ENCODE measurements around the gene GAL. TPM values are rescaled to one million over a fixed set of nuclear protein-coding genes. Genes with fewer than 3 reads are reported as not detected.

The GAL gene
- total RNA-seq, 2 donors from 2014 or later: not detected

DNA sequence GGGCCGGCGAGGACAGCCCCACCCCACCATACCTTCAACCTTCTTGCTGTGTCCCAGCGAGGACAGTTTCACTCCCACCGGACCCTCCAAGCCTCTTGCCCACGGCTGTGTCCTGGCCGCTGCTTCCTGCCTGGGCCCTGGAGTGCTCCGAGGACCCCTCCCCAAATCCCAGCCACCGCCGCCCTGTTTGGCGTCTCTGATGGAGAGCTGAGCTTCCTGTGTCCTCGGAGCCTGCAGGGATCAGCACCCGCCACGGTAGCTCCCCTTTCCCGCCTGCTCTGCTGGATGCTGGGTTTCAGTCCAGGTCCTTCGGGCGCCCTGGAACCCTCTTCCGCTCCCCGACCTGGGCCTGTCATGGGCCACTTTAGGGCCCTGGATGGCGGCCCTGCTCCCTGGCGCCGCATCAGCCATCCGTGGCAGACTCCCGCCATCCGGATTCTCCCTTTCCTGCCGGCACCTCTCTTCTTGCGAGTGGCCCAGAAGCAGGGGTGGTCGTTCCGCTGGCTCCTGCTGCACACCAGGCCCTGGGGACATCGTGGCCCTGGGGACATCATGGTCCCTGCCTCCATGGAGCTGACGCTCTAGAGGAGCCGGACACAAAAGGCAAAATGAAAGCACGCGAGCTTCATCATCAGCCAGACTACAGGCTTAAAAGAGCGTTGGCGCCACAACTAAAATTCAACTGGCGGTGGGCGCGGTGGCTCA is 34.3 kb upstream of the GAL start:
- DNase-seq (ENCODE audit: low spot score): no peak
- H3K36me3 ChIP-seq: no peaks in the 10 kb centered on the region
- no peak overlapping the region for H3K4me3 ChIP-seq
- no peak overlapping the region for H3K27ac ChIP-seq
- peaks cover 4 to 22% of the 10 kb centered on the region in 2 donors for H3K9me3 ChIP-seq
- H3K4me1 ChIP-seq: no peaks in the 10 kb centered on the region
- TF ChIP-seq CTCF (IDR thresholded peaks at IDR 0.05): no peak
- H3K27me3 ChIP-seq: no peaks in the 10 kb centered on the region

DNA sequence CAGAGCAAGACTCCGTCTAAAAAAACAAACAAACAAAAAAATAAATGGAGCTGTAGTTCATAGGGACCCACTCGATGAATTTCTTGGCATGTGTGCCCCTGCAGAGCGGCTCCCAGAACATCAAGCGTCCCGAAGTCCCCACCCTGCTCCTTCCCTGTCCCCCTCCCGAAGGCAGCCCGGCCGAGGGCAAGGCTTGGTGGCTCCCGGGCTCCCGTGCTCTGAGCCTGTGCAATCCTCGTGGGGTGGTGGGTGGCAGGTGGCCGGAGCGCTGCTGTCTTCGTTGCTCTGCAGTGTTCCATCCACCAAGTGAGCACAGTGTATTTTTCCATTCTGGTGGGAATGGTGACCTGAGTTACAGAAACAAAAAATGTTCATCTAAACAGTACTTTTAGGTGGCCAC is 33.5 kb upstream of the GAL start:
- H3K27me3 ChIP-seq: no peaks in the 10 kb centered on the region
- peaks cover 4 to 29% of the 10 kb centered on the region in 2 donors for H3K9me3 ChIP-seq
- no peak overlapping the region for H3K27ac ChIP-seq
- no peak for DNase-seq (ENCODE audit: low spot score)
- no peaks in the 10 kb centered on the region for H3K4me1 ChIP-seq
- no peak for TF ChIP-seq CTCF (IDR thresholded peaks at IDR 0.05)
- H3K4me3 ChIP-seq: no peak overlapping the region
- no peaks in the 10 kb centered on the region for H3K36me3 ChIP-seq

GRCh38 chr11:68651208-68651984 is 32.9 kb upstream of the GAL start:
- H3K27me3 ChIP-seq: no peaks in the 10 kb centered on the region
- no peaks in the 10 kb centered on the region for H3K4me1 ChIP-seq
- no peak for TF ChIP-seq CTCF (IDR thresholded peaks at IDR 0.05)
- no peaks in the 10 kb centered on the region for H3K36me3 ChIP-seq
- H3K9me3 ChIP-seq: peaks cover 4 to 23% of the 10 kb centered on the region in 2 donors
- H3K4me3 ChIP-seq: no peak overlapping the region
- H3K27ac ChIP-seq: no peak overlapping the region
- no peak for DNase-seq (ENCODE audit: low spot score)

DNA sequence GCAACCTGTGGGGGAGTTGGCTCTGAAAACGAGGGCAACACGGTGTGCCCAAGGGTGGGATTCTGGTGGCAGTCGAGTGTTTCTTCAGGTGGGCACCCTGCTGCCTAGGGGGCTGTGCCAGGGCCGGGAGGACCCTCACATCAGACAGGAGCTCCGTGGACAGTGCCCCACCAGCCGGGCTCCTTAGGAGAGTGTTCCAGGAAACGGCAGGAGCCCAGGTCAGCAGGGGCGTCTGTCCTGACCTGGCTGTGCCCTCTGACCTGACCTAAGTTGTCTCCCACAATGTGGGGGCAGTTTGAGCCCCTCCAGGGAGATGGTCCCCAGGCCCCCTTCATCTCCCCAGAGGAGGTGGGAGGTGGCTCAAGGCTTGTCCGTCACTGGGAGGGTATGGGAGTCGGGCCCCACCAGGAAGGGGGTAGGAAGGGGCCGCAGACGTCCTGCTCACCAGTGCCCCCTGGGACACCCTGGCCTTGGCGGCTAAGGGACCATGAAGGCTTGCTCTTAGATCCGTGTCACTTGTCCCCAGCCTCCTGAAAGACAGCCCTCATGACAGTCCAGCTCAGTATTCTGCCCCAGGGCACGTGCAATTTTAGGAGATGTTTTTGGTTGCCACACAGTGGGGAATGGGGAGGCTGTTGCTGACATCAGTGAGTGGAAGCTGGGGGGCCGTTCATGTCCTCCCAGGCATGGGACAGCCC is 32.2 kb upstream of the GAL start:
- no peaks in the 10 kb centered on the region for H3K27me3 ChIP-seq
- DNase-seq (ENCODE audit: low spot score): no peak

DNA sequence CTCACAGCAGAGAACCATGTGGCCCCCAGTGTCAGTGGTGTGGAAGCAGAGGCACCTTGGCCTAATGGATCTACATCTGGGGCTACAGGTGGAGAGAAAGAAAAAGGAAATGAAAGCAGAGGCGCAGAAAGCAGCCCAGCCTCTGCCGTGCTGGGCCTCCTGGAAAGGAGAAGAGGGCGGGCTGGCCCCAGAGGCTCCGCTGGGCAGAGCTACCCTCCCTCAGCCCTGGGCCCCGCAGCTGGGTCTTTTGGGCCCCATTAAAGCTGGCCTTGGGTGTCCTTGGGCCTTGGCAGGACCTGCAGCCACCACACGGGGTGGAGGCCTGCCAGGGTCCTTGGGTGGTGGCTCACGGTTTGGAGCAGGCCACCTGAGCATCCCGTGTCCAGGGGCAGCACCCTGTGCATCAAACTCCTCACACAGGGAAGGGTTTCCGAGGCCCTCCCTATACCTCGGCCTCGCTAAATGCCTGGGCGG is 31.6 kb upstream of the GAL start:
- TF ChIP-seq CTCF (IDR thresholded peaks at IDR 0.05): no peak
- H3K27ac ChIP-seq: no peak overlapping the region
- no peak for DNase-seq (ENCODE audit: low spot score)
- no peaks in the 10 kb centered on the region for H3K27me3 ChIP-seq
- peaks cover 0 to 13% of the 10 kb centered on the region in 2 donors for H3K9me3 ChIP-seq
- H3K36me3 ChIP-seq: no peaks in the 10 kb centered on the region
- H3K4me3 ChIP-seq: no peak overlapping the region
- no peaks in the 10 kb centered on the region for H3K4me1 ChIP-seq

More for the DNA sequence above, 32.2 kb upstream of the GAL start:
- TF ChIP-seq CTCF (IDR thresholded peaks at IDR 0.05): no peak
- Histone ChIP-seq H3K27ac (no peak overlapping the region), H3K4me1 (no peaks in the 10 kb centered on the region), H3K9me3 (peaks cover 3 to 19% of the 10 kb centered on the region in 2 donors), H3K4me3 (no peak overlapping the region), H3K36me3 (no peaks in the 10 kb centered on the region)

Measured in right atrium auricular region (tissue), 2 donors.